Fibroblast of the aortic adventitia (primary cell): ENCODE results near the gene MPC1L. TPM values are rescaled to one million over a fixed set of nuclear protein-coding genes. Genes with fewer than 3 reads are reported as not detected.
"Not testable (repeated sequence)": the region's sequence is repeated elsewhere in the genome, so short reads cannot be mapped to it uniquely, and the experiment has no call there.

Source experiments
- DNase-seq: peaks from one replicate; pipeline ENCODE4 v3.0.0-alpha.2; 2010; ENCODE audit warnings: low read depth
- H3K4me3 ChIP-seq: 2 replicates; pipeline ENCODE4 v1.5.1; 2011; ENCODE audit warnings: low read depth, mild to moderate bottlenecking, control low read depth, low read length, moderate library complexity
- CTCF ChIP-seq: IDR thresholded peaks from 2 replicates; pipeline ENCODE4 v1.5.1; 2011; ENCODE audit warnings: mild to moderate bottlenecking, low read length, control low read depth, inconsistent platforms; ENCODE audit not compliant: insufficient read depth
- total RNA-seq: library from RNA; depleted of rRNA; stranded (reverse); fragments of >200 nt; gene quantifications from 2 replicates; pipeline ENCODE4 v1.2.3, GENCODE V29; 2012; ENCODE audit warnings: low replicate concordance

The MPC1L gene
- total RNA-seq, result not detected in 2 replicates

GRCh38 chrX:40623139-40623536 lies at the start of gene MPC1L:
TSS of gene MPC1L (plus strand) at chrX:40623428. CDS start at chrX:40623566, 138 bp downstream.
- DNase-seq, result no peak
- no peak for TF ChIP-seq CTCF
- no peak within 1 kb of the TSS for H3K4me3 ChIP-seq

GRCh38 chrX:40573763-40574162 lies 49.5 kb upstream of the MPC1L start:
- TF ChIP-seq CTCF, result peak; percentile 63
- no peak for DNase-seq
- H3K4me3 ChIP-seq, result no peak overlapping the region

GRCh38 chrX:40575411-40575810 lies 47.8 kb upstream of the MPC1L start:
- not testable (repeated sequence) for H3K4me3 ChIP-seq
- DNase-seq, result peak; percentile 57

GRCh38 chrX:40576291-40576690 lies 46.9 kb upstream of the MPC1L start:
- TF ChIP-seq CTCF, result no peak
- DNase-seq, result no peak
- H3K4me3 ChIP-seq, result no peak overlapping the region

- TF ChIP-seq CTCF, result no peak
- DNase-seq, result no peak
- no peak overlapping the region for H3K4me3 ChIP-seq
Measured at GRCh38 chrX:40578039-40578695, 45.1 kb upstream of the MPC1L start.

GRCh38 chrX:40579141-40579540 lies 44.1 kb upstream of the MPC1L start:
- no peak for DNase-seq
- TF ChIP-seq CTCF, result no peak

GRCh38 chrX:40579900-40580536 lies 43.2 kb upstream of the MPC1L start:
- no peak for DNase-seq
- no peak for TF ChIP-seq CTCF

More at GRCh38 chrX:40579141-40579540, 44.1 kb upstream of the MPC1L start:
- no peak overlapping the region for H3K4me3 ChIP-seq

More at GRCh38 chrX:40579900-40580536, 43.2 kb upstream of the MPC1L start:
- peak overlapping the region; percentile 81 for H3K4me3 ChIP-seq
